Activated CD4-positive, alpha-beta T cell treated with anti-CD3 and anti-CD28 coated beads for 36 hours (primary cell): ENCODE results near the gene SLC2A14. TPM values are rescaled to one million over a fixed set of nuclear protein-coding genes. Genes with fewer than 3 reads are reported as not detected.

Experiments used
- total RNA-seq, 2 experiments: library from RNA; stranded (reverse); gene quantifications; one replicate each; pipeline ENCODE4 v1.2.3, GENCODE V29; 2021

SLC2A14 gene
- total RNA-seq, 2 experiments from 2014 or later = 0.19 to 0.25 TPM

Other genes with a start within 250 kb of the SLC2A14 start
- not detected for gene APOBEC1, start 207.0 kb downstream of the SLC2A14 start, total RNA-seq
- not detected for gene GDF3, start 177.1 kb downstream of the SLC2A14 start, total RNA-seq
- gene DPPA3, start 161.5 kb downstream of the SLC2A14 start, total RNA-seq = not detected
- not detected for gene CLEC4C, start 125.5 kb downstream of the SLC2A14 start, total RNA-seq
- gene NANOGNB, start 107.7 kb downstream of the SLC2A14 start, total RNA-seq = not detected
- gene NANOG, start 83.5 kb downstream of the SLC2A14 start, total RNA-seq = not detected
- gene SLC2A3, start 63.3 kb upstream of the SLC2A14 start, total RNA-seq = 100 to 1,000 TPM; 396 to 511 TPM
- gene FOXJ2, start 159.8 kb upstream of the SLC2A14 start, total RNA-seq = 10 to 100 TPM; 14.8 to 16.5 TPM
- under 1 TPM; 0.33 to 0.57 TPM for gene C3AR1, start 193.4 kb upstream of the SLC2A14 start, total RNA-seq
- 10 to 100 TPM; 29.4 to 29.8 TPM for gene NECAP1, start 209.4 kb upstream of the SLC2A14 start, total RNA-seq